NT2/D1 (cell line): ENCODE data around the gene TMEM245.

Experiments
- SUZ12 ChIP-seq: IDR thresholded peaks from 2 replicates; pipeline ENCODE4 v1.6.1; 2011; ENCODE audit not compliant: insufficient read length, insufficient read depth; ENCODE audit errors: extremely low read depth
- YY1 ChIP-seq: IDR thresholded peaks from 2 replicates; pipeline ENCODE4 v1.6.1; 2011; ENCODE audit not compliant: insufficient read length, insufficient read depth

GRCh38 chr9:109040571-109040970 is 79.2 kb downstream of the TMEM245 start:
- TF ChIP-seq YY1, result no peak
- no peak for TF ChIP-seq SUZ12
